T-cell (primary cell): ENCODE measurements around the gene EFCAB8. TPM values are rescaled to one million over a fixed set of nuclear protein-coding genes. Genes with fewer than 3 reads are reported as not detected.
"Not testable (repeated sequence)": the region's sequence is repeated elsewhere in the genome, so short reads cannot be mapped to it uniquely, and the experiment has no call there.

Experiments used
- ATAC-seq, 4 experiments: fragments of 200-7000 bp in 3 of 4; fragments of 150-1000 bp in 1 of 4; cut with Tn5 transposase; replicated peaks in 1 of 4; 1 replicate in 3 of 4; 2 replicates in 1 of 4; pipeline ENCODE4 v1.10.0; 2021; ENCODE audit warnings: moderate library complexity in 3 of 4, mild to moderate bottlenecking in 2 of 4, moderate number of reproducible peaks in 1 of 4
- CTCF ChIA-PET, 2 donors: fragments of 300-600 bp; sonication (Branson Sonifier 250); formaldehyde crosslinking; loops; one replicate each; lab custom pipeline; 2022; ENCODE audit warnings: antibody characterized with exemption in 2 of 2; lab: Charles Lee
- POLR2A ChIA-PET, 2 donors: fragments of 300-600 bp; sonication (Branson Sonifier 250); formaldehyde crosslinking; loops; one replicate each; lab custom pipeline; 2022; ENCODE audit warnings: antibody characterized with exemption in 2 of 2; lab: Charles Lee
- DNase-seq, 35 experiments: peaks; one replicate each; pipeline versions ENCODE4 v3.0.0 to v3.0.0-alpha.2; 2013 to 2023
- H3K27ac ChIP-seq: one replicate; pipeline ENCODE4 v1.5.1; 2013; ENCODE audit warnings: low read length
- H3K27me3 ChIP-seq, 2 experiments: replicated peaks in 1 of 2; 1 replicate in 1 of 2; 2 replicates in 1 of 2; pipeline versions ENCODE4 v1.6.1 to v1.7.0; 2013; ENCODE audit warnings: low read length in 1 of 2, mixed read lengths in 1 of 2; ENCODE audit not compliant: control insufficient read depth in 2 of 2, insufficient read depth in 2 of 2; ENCODE audit errors: extremely low read depth in 1 of 2
- H3K36me3 ChIP-seq, 2 donors: 1 replicate in 1 of 2; 2 replicates in 1 of 2; pipeline versions ENCODE4 v1.6.1 to v1.7.0; 2013; ENCODE audit warnings: low read length in 1 of 2; ENCODE audit not compliant: control insufficient read depth in 2 of 2, insufficient read depth in 1 of 2; ENCODE audit errors: extremely low read depth in 1 of 2
- H3K4me1 ChIP-seq, 2 experiments: 1 replicate in 1 of 2; 2 replicates in 1 of 2; pipeline versions ENCODE4 v1.6.1 to v1.7.0; 2013; ENCODE audit warnings: low read length in 2 of 2, mixed read lengths in 1 of 2; ENCODE audit not compliant: insufficient read depth in 2 of 2, control insufficient read depth in 1 of 2; ENCODE audit errors: extremely low read depth in 1 of 2
- H3K4me3 ChIP-seq, 2 donors: 1 replicate in 1 of 2; 2 replicates in 1 of 2; pipeline versions ENCODE4 v1.5.1 to v1.7.0; 2013; ENCODE audit warnings: mild to moderate bottlenecking in 2 of 2, low read length in 1 of 2, moderate library complexity in 1 of 2; ENCODE audit not compliant: control insufficient read depth in 1 of 2; ENCODE audit errors: extremely low read depth in 1 of 2
- H3K9me3 ChIP-seq: 2 replicates; pipeline ENCODE4 v1.7.0; 2013
- H3K27ac Mint-ChIP-seq, 2 donors: one replicate each; pipeline ENCODE4 v1.8.0; 2020 to 2021; ENCODE audit warnings: mild to moderate bottlenecking in 2 of 2, mixed read lengths in 2 of 2
- H3K27me3 Mint-ChIP-seq, 2 donors: one replicate each; pipeline ENCODE4 v1.8.0; 2021 to 2022; ENCODE audit warnings: mixed read lengths in 2 of 2
- H3K36me3 Mint-ChIP-seq: one replicate; pipeline ENCODE4 v1.8.0; 2021; ENCODE audit warnings: mixed read lengths
- H3K4me1 Mint-ChIP-seq, 3 donors: one replicate each; pipeline ENCODE4 v1.8.0; 2020 to 2022; ENCODE audit warnings: mixed read lengths in 3 of 3, mild to moderate bottlenecking in 1 of 3
- H3K4me3 Mint-ChIP-seq, 3 donors: one replicate each; pipeline ENCODE4 v1.8.0; 2020 to 2022; ENCODE audit warnings: mild to moderate bottlenecking in 3 of 3, mixed read lengths in 3 of 3, moderate library complexity in 3 of 3
- H3K9me3 Mint-ChIP-seq, 3 donors: one replicate each; pipeline ENCODE4 v1.8.0; 2020 to 2022; ENCODE audit warnings: mixed read lengths in 3 of 3
- WGBS: methylation state at CpG from one replicate; pipeline ENCODE4 v1.1.5; 2013; ENCODE audit warnings: missing lambda C conversion rate; ENCODE audit not compliant: insufficient coverage; 5-methylcytosine and 5-hydroxymethylcytosine counted together
- total RNA-seq, 35 experiments: library from RNA in 6 of 35; stranded (reverse) in 6 of 35; fragments of 120-200 nt in 1 of 35; gene quantifications; one replicate each; pipeline versions ENCODE4 v1.2.1 to v1.2.4 and lab custom pipeline; 2013 to 2026

EFCAB8 gene
- total RNA-seq, 5 donors from 2014 or later (not counting 1 experiment from before 2014, with no cell fraction given), result 0.80 to 1.5 (median 1.2) TPM

- ChIA-PET CTCF (no interaction called here), POLR2A (no interaction called here)
- ATAC-seq (no peak), DNase-seq (no peak)
- H3K4me1 ChIP-seq, result peaks cover 8 to 9% of the 10 kb centered on the region in 2 experiments
- no peaks in the 10 kb centered on the region for H3K36me3 ChIP-seq
- WGBS, result 42% methylated on average over 1 of the region's 4 CpGs
- no peak overlapping the region for H3K27ac Mint-ChIP-seq
- no peaks in the 10 kb centered on the region for H3K27me3 Mint-ChIP-seq
- peaks cover 2% of the 10 kb centered on the region for H3K36me3 Mint-ChIP-seq
- H3K4me3 Mint-ChIP-seq, result no peak overlapping the region
- H3K9me3 ChIP-seq, result no peaks in the 10 kb centered on the region
- no peaks in the 10 kb centered on the region for H3K27me3 ChIP-seq
- no peak overlapping the region for H3K27ac ChIP-seq
- no peak overlapping the region for H3K4me3 ChIP-seq
- H3K9me3 Mint-ChIP-seq, result peaks cover 0 to 3% (median 3%) of the 10 kb centered on the region in 3 donors
- peaks cover 13 to 18% (median 13%) of the 10 kb centered on the region in 3 donors for H3K4me1 Mint-ChIP-seq
Measured at GRCh38 chr20:32941155-32941885, 82.6 kb downstream of the EFCAB8 start.

- 97% methylated on average over 5 of the region's 7 CpGs for whole genome bisulfite sequencing
- no peak overlapping the region for H3K4me3 ChIP-seq
- peaks cover 8 to 9% of the 10 kb centered on the region in 2 experiments for H3K4me1 ChIP-seq
- Mint-ChIP-seq H3K27me3 (no peaks in the 10 kb centered on the region), H3K36me3 (peaks cover 2% of the 10 kb centered on the region), H3K4me3 (no peak overlapping the region), H3K4me1 (peaks cover 21 to 30% (median 23%) of the 10 kb centered on the region in 3 donors), H3K9me3 (peaks cover 0 to 3% (median 3%) of the 10 kb centered on the region in 3 donors), H3K27ac (no peak overlapping the region)
- H3K36me3 ChIP-seq, result no peaks in the 10 kb centered on the region
- ChIA-PET POLR2A (no interaction called here), CTCF (interaction anchor here in 1 of 2 donors (1.1 to 1.9 kb wide), 2 partner anchors 24 to 154 kb away, joined by 3 to 6 read pairs; no protein-coding TSS in a partner anchor)
- no peaks in the 10 kb centered on the region for H3K27me3 ChIP-seq
- H3K27ac ChIP-seq, result no peak overlapping the region
- H3K9me3 ChIP-seq, result no peaks in the 10 kb centered on the region
- no peak for DNase-seq
- no peak for ATAC-seq
Measured at GRCh38 chr20:32943490-32944052, 84.8 kb downstream of the EFCAB8 start.

DNA sequence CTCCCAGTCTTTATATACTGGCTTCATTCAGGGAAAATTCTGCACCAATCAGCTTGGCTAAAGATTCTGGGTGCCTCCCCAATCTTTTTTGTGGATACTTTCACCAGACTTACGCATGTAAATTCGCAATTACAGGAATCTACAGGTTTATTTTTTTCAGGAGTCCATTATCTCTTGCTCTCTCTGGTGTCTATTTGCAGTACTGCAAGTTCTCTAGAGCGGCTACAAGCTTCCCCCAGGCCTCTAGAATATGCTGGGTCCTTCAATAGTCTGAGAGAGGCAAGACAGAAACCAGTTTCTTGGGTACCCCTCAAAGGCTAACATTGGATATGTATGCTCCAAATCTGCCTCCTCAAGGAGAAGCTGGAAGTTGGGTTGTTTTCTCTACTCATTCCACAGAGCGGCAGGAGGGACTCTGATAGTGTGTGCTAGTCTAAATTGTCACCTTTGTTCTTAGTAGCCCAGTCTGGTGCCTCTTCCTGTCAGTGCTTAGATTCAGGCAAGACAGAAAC lies 87.0 kb downstream of the EFCAB8 start:
- Histone ChIP-seq H3K27ac (peak overlapping the region; percentile 63), H3K4me1 (peaks cover 8 to 15% of the 10 kb centered on the region in 2 experiments), H3K4me3 (no peak overlapping the region), H3K27me3 (no peaks in the 10 kb centered on the region), H3K9me3 (no peaks in the 10 kb centered on the region), H3K36me3 (no peaks in the 10 kb centered on the region)
- ChIA-PET POLR2A (interaction anchor here in 1 of 2 donors (0.7 kb wide), 1 partner anchor 22 kb away, joined by 3 read pairs; no protein-coding TSS in a partner anchor), CTCF (interaction anchor here (0.7 to 2.0 kb wide), 8 partner anchors 9 to 156 kb away, joined by 3 to 11 read pairs (median 5); no protein-coding TSS in a partner anchor)
- DNase-seq (peak in 7 of 35 experiments; percentile 14 to 67 (median 23)), ATAC-seq (peak; percentile 89 to 96 (median 94))
- Mint-ChIP-seq H3K27me3 (no peaks in the 10 kb centered on the region), H3K36me3 (peaks cover 2% of the 10 kb centered on the region), H3K4me3 (peak overlapping the region; percentile 25 to 55 (median 39)), H3K9me3 (peaks cover 0 to 3% (median 3%) of the 10 kb centered on the region in 3 donors), H3K4me1 (peaks cover 42 to 52% (median 43%) of the 10 kb centered on the region in 3 donors), H3K27ac (peak overlapping the region; percentile 87 to 93)
- 0% methylated on average over 1 of the region's 4 CpGs for WGBS

DNA sequence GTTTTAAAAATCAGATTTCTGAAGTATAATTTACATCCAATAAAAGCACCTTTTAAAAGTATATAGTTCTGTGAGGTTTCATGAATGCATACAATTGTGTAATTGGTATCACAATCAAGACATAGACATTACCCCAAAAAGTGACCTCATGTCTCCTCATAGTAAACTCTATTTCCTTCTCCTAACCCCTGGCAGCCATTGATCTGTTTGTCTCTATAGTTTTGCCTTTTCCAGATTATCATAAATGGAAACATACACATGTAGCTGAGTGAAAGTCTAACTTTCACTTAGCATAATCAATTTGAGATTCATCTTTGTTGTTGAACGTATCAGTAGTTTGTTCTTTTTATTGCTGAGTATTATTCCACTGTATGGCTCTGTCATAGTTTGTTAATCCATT lies 87.9 kb downstream of the EFCAB8 start:
- WGBS, result no CpG with 5 or more reads among the region's 1 CpG
- no peaks in the 10 kb centered on the region for H3K36me3 ChIP-seq
- no peak overlapping the region for H3K27ac ChIP-seq
- no peaks in the 10 kb centered on the region for H3K27me3 Mint-ChIP-seq
- H3K9me3 ChIP-seq, result no peaks in the 10 kb centered on the region
- H3K36me3 Mint-ChIP-seq, result peaks cover 2% of the 10 kb centered on the region
- H3K4me3 ChIP-seq, result no peak overlapping the region
- DNase-seq, result no peak
- H3K9me3 Mint-ChIP-seq, result peaks cover 0 to 3% (median 0%) of the 10 kb centered on the region in 3 donors
- H3K27ac Mint-ChIP-seq, result peak overlapping the region; percentile 87 to 93
- ATAC-seq, result no peak
- peak overlapping the region in 1 of 3 donors; percentile 55 for H3K4me3 Mint-ChIP-seq
- H3K27me3 ChIP-seq, result no peaks in the 10 kb centered on the region
- ChIA-PET POLR2A (no interaction called here), CTCF (interaction anchor here (0.6 to 2.0 kb wide), 5 partner anchors 21 to 446 kb away, joined by 4 to 11 read pairs (median 5); no protein-coding TSS in a partner anchor)
- H3K4me1 Mint-ChIP-seq, result peaks cover 51 to 61% (median 51%) of the 10 kb centered on the region in 3 donors
- H3K4me1 ChIP-seq, result peaks cover 8 to 23% of the 10 kb centered on the region in 2 experiments

- POLR2A ChIA-PET, result interaction anchor here (0.6 kb wide), 2 partner anchors 540 to 1468 kb away, joined by 7 to 11 read pairs; no protein-coding TSS in a partner anchor
- H3K4me1 Mint-ChIP-seq, result peaks cover 57 to 67% (median 59%) of the 10 kb centered on the region in 3 donors
Measured at GRCh38 chr20:32950539-32950938, 91.8 kb downstream of the EFCAB8 start.

DNA sequence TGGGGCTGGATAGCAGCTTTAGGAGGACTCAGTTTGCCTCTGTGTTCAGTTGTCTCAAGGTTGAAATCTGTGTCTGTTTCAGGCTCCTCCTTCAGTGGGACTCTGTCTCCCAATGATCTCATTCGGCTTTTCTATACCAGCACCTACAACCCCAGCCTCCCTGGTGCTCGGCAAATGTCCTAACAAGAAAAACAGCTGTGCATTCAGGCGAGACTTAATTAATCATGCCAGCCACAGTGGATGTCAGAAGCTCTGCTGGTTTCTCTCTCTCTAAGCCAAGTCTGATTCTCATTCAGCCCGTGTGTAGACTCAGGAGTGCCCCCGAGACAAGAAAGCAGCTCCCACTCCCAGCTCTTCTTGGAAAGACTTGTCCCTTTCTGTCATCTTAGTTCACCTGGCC lies 98.7 kb downstream of the EFCAB8 start:
- Mint-ChIP-seq H3K36me3 (peaks cover 6% of the 10 kb centered on the region), H3K9me3 (peaks cover 8 to 22% (median 14%) of the 10 kb centered on the region in 3 donors), H3K27ac (no peak overlapping the region), H3K27me3 (no peaks in the 10 kb centered on the region), H3K4me3 (no peak overlapping the region), H3K4me1 (peaks cover 24 to 33% (median 26%) of the 10 kb centered on the region in 3 donors)
- Histone ChIP-seq H3K36me3 (no peaks in the 10 kb centered on the region), H3K4me3 (no peak overlapping the region), H3K27ac (no peak overlapping the region), H3K4me1 (peaks cover 2 to 7% of the 10 kb centered on the region in 2 experiments), H3K27me3 (no peaks in the 10 kb centered on the region), H3K9me3 (no peaks in the 10 kb centered on the region)
- ChIA-PET CTCF (no interaction called here), POLR2A (no interaction called here)
- DNase-seq (no peak), ATAC-seq (no peak)
- WGBS, result 94% methylated on average over 5 of the region's 5 CpGs

More at GRCh38 chr20:32950539-32950938, 91.8 kb downstream of the EFCAB8 start:
- H3K4me3 Mint-ChIP-seq, result peak overlapping the region in 1 of 3 donors; percentile 38
- no CpG with 5 or more reads among the region's 4 CpGs for WGBS
- H3K9me3 ChIP-seq, H3K4me3 ChIP-seq, H3K9me3 Mint-ChIP-seq, DNase-seq, H3K36me3 ChIP-seq, H3K27ac ChIP-seq, H3K27me3 ChIP-seq, CTCF ChIA-PET, H3K27me3 Mint-ChIP-seq, H3K36me3 Mint-ChIP-seq, ATAC-seq: not testable (repeated sequence)
- H3K27ac Mint-ChIP-seq, result peak overlapping the region; percentile 75 to 92
- H3K4me1 ChIP-seq, result peaks cover 7 to 19% of the 10 kb centered on the region in 2 experiments
